Activated naive CD4-positive, alpha-beta T cell treated with anti-CD3 and anti-CD28 coated beads, Interleukin-2, amount 50 U/mL, for 72 hours (primary cell): ENCODE data around the gene CADM2. TPM values are rescaled to one million over a fixed set of nuclear protein-coding genes. Genes with fewer than 3 reads are reported as not detected.
"Not testable (repeated sequence)": the region's sequence is repeated elsewhere in the genome, so short reads cannot be mapped to it uniquely, and the experiment has no call there.

Experiments
- ATAC-seq, 2 donors: fragments of 150-1000 bp; cut with Tn5 transposase; 2 replicates each; pipeline ENCODE4 v1.10.0; 2021; ENCODE audit warnings: mild to moderate bottlenecking in 2 of 2, moderate library complexity in 2 of 2
- DNase-seq, 2 donors: peaks; one replicate each; pipeline ENCODE4 v3.0.0; 2021 to 2022; ENCODE audit warnings: low spot score in 2 of 2
- H3K27ac Mint-ChIP-seq, 2 donors: one replicate each; pipeline ENCODE4 v1.8.0; 2022; ENCODE audit warnings: mild to moderate bottlenecking in 2 of 2, mixed read lengths in 2 of 2
- H3K36me3 Mint-ChIP-seq, 2 donors: one replicate each; pipeline ENCODE4 v1.8.0; 2022; ENCODE audit warnings: mixed read lengths in 2 of 2
- H3K9me3 Mint-ChIP-seq, 2 donors: one replicate each; pipeline ENCODE4 v1.8.0; 2022; ENCODE audit warnings: mixed read lengths in 2 of 2
- total RNA-seq, 2 donors: library from RNA; stranded (reverse); gene quantifications; one replicate each; pipeline ENCODE4 v1.2.3, GENCODE V29; 2022

The CADM2 gene
- total RNA-seq: not detected

DNA sequence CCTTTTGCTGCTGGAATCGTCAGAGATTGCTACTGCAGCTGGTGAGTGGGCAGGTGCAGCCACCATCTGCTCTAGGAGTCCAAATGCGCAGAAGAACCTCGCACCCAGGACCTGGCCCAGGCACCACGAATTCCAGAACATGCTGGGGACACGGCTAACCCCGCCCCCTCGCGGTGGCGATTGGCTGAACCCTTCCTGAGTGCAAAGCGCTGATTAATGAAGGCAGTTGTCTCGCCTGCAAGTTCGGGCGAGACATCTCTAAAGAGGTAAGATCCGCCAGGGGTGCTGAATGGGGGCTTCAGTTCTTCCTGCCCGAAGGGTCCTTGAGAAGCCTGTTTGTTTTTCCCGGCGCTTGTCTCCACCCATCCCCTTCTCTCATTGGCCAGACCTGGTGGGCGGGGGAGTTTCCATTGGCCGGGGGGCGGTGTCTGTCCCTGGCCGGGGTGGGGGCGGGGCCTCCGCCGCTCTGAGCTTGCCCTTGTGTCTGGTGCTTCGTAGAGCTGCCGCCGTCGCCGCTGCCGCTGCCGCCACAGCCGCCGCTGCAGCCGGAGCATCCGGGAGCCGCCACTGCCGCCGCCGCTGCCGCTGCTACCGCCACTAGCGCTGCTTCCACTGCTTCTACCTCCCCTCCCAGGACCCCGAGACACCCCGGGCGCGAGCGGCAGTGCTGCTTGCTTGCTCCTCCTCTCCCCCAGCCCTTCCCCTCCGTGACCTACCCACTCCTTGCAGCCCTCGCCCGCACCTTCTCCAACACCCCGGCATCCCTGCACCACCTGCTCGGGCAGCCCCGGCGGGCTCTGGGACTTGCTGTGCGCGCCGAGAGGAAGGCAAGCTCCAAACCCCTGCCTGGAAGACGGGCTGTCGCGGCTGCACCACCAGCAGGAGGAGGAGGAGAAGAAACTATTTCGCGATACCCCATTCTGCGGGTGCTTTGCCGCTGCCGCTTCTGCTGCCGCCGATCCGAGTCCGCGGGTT, at the start of gene CADM2:
TSS of gene CADM2 (plus strand) at position 495 of the 975 bp plus-strand sequence.
- H3K27ac Mint-ChIP-seq: no peak within 1 kb of the TSS
- peak; percentile 65 to 98 for ATAC-seq
- peak in 1 of 2 donors; percentile 34 for DNase-seq
- peaks cover 17 to 18% of the 10 kb centered on the region in 2 donors for H3K36me3 Mint-ChIP-seq
- peaks cover 4 to 18% of the 10 kb centered on the region in 2 donors for H3K9me3 Mint-ChIP-seq

- not testable (repeated sequence) for H3K36me3 Mint-ChIP-seq, H3K27ac Mint-ChIP-seq, DNase-seq
Measured at GRCh38 chr3:84918592-84918991, 40.2 kb upstream of the CADM2 start.

GRCh38 chr3:84922682-84923081, 36.1 kb upstream of the CADM2 start:
- Mint-ChIP-seq H3K9me3 (peaks cover 8 to 19% of the 10 kb centered on the region in 2 donors), H3K27ac (no peak overlapping the region), H3K36me3 (no peaks in the 10 kb centered on the region)
- DNase-seq (no peak), ATAC-seq (no peak)

More at GRCh38 chr3:84918592-84918991, 40.2 kb upstream of the CADM2 start:
- peaks cover 11 to 21% of the 10 kb centered on the region in 2 donors for H3K9me3 Mint-ChIP-seq
- ATAC-seq: not testable (repeated sequence)

DNA sequence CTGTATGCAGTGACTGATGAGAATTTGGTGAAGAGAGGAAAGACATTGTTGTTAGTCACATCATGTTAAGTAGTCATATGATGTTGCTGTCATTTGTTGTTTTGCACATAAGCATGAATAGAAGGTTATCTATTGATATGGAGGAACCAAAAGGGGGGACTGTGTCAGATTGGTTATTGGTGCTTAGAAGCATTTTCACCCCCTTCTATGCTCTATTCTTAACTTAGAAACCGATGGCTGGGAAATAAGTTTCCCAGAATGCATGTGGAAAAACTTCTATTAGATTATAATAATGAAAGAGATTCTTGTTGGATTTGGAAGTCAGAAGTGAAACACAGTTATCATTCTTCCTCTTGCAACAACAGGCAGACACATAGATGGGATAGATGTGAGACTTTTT, 33.2 kb upstream of the CADM2 start:
- no peaks in the 10 kb centered on the region for H3K36me3 Mint-ChIP-seq
- H3K9me3 Mint-ChIP-seq: peaks cover 5 to 27% of the 10 kb centered on the region in 2 donors
- DNase-seq (no peak), ATAC-seq (no peak)
- no peak overlapping the region for H3K27ac Mint-ChIP-seq

DNA sequence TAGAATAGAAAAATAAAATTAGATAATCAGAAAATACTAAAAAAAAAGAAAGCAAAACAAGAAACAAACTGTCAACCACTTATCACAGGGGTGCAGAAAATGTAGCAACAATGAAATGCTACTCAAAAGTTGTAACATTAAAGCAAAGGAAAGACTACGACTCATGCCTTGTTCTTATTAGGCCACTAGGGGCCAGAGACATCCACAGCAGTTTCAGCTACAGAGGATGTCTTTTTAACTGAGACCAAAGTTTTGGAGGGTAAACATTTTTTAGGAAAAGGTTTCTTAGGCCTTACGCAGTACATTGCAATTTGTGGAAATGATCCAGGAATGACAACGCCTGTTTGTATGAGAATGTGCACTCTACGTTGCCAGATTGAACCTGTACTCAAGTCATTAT, 15.4 kb upstream of the CADM2 start:
- DNase-seq (no peak), ATAC-seq (no peak)
- no peak overlapping the region for H3K27ac Mint-ChIP-seq
- H3K36me3 Mint-ChIP-seq: no peaks in the 10 kb centered on the region
- H3K9me3 Mint-ChIP-seq: peaks cover 13 to 16% of the 10 kb centered on the region in 2 donors

DNA sequence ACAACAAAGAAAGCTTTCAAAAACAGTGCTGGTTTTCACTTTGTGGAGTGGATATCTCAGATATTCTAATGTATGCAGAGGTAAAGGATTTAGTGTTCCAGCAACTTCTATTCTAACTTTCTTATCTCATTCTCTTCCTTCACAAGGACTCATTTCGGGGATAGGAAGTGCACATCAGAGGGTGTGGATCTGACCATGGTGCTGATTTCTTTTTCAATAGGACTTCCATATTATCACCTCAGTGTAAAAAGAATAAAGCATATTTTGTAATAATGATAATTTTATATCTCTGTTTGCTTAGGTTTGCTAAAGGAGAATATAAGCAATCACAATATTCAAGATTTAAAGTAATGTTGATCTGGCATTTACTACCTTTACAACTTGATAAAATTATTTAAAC, 12.5 kb upstream of the CADM2 start:
- Mint-ChIP-seq H3K27ac (no peak overlapping the region), H3K36me3 (peaks cover 0 to 9% of the 10 kb centered on the region in 2 donors), H3K9me3 (peaks cover 18 to 20% of the 10 kb centered on the region in 2 donors)
- ATAC-seq: no peak
- DNase-seq: no peak

DNA sequence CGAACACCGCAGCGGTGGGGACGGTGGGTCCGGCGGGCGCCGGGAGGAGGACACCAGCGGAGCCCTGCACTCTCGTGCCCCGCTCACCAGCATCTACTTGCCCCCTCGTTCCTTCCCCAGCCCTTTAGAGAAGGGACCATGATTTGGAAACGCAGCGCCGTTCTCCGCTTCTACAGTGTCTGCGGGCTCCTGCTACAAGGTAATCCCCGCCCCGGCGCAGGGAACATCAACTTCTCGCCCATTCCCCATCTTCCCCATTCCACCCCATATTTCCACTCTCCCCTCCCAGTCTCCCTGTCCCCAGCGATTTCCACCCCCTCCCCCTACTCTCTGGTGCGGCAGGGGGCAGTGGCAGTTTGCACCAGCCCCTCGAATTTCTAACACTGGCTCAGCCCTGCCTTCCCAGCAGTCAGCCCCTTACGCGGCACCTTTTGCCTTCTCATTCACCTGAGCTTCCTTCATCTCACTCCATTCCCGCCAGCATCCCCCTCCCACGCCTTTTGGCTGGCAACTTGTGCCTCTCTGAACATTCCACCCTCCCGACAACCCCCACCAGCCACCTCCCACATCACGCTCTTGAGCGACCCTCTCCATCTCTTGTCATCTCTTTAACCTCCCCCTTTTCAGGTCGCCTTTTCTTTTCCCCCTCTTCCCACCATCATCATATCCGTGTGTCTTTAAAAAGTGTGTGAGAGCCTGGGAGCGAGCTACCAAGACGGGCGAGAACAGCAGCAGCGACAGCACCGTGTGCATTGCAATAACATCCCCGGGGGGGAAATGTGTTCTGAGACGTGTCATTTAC, 882 bp downstream of the CADM2 start:
- ATAC-seq (no peak), DNase-seq (no peak)
- Mint-ChIP-seq H3K9me3 (peaks cover 4 to 14% of the 10 kb centered on the region in 2 donors), H3K36me3 (peaks cover 17 to 18% of the 10 kb centered on the region in 2 donors), H3K27ac (peak overlapping the region in 1 of 2 donors; percentile 84)

DNA sequence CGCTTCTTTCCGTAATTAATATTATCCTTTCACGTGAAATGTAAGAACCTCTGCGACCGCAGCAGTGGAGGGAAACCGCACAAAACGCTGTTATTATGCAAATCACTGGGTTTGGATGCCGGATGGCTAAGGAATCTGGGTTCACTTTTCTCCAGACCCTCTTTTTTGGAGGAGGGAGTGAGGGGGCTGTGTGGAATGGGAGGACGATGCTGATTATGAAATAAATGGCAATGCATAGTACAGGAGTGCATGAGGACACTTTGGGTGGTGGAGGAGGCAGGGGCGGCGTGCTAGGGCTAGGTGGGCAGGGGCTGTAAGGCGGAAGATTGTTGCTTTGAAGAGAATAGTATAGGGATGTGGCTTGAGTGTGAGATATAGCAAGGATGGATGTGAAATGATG, 1.8 kb downstream of the CADM2 start:
- Mint-ChIP-seq H3K36me3 (peaks cover 17 to 18% of the 10 kb centered on the region in 2 donors), H3K27ac (no peak overlapping the region), H3K9me3 (peaks cover 4 to 14% of the 10 kb centered on the region in 2 donors)
- no peak for ATAC-seq
- no peak for DNase-seq

DNA sequence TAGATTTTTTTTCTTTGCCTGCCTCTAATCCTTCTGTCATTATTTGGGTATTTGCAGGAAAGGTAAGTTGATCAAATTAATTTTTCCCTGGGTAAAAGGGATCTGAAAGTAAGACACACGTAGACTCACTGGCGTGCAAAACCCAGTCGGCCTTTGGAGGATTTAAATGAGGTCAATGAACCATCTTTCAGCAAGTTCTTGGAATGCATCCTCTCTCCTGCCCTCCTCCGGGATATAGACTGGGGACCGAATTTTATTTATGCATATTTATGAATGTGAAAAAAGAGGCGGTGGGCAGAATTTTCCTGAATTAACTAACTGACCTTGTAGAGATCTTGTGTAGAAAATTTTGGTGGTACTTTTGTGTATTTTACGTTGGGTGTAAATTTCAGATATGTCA, 2.2 kb downstream of the CADM2 start:
- H3K9me3 Mint-ChIP-seq: peaks cover 4 to 14% of the 10 kb centered on the region in 2 donors
- no peak for DNase-seq

DNA sequence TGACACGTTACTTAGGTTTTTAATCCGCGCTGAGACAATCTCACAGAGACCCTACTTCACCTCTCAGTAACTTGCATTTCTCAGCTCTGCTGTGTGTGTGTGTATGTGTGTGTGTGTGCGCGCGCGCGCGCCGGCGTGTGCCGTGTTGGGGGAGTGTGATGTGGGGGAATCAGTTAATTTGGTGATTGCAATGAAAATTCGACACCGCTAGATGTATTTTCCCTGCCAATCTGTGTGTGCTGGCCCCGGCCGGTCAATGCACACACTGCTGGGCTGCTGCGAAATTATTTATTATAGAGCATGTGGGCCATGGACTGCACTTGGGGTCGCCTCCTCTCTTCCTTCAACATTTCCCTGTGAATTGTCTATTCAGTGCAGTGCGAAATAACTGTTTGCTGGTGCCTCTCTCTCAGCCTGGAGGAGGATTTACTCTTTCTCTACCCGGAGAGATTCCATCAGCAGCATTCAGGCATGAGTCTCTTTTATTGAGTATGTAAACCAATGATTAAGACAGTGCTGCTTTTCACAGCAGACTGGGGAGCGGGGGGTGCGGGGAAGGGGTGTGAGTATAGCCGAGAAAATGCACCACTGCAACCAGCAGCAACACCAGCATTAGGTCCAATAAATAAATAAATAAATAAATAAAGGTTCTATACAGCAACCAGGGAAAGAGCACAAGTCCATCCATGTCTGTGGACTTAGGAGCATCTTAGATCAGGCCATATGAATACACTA, 2.9 kb downstream of the CADM2 start:
- no peak overlapping the region for H3K27ac Mint-ChIP-seq

More for the DNA sequence above, 2.2 kb downstream of the CADM2 start:
- Mint-ChIP-seq H3K36me3 (peaks cover 17 to 18% of the 10 kb centered on the region in 2 donors), H3K27ac (no peak overlapping the region)
- no peak for ATAC-seq

GRCh38 chr3:84962415-84962814, 3.6 kb downstream of the CADM2 start:
- DNase-seq (no peak), ATAC-seq (no peak)
- H3K27ac Mint-ChIP-seq: no peak overlapping the region
- H3K36me3 Mint-ChIP-seq: peaks cover 17 to 18% of the 10 kb centered on the region in 2 donors
- H3K9me3 Mint-ChIP-seq: peaks cover 4 to 14% of the 10 kb centered on the region in 2 donors

More for the DNA sequence above, 2.9 kb downstream of the CADM2 start:
- peaks cover 17 to 18% of the 10 kb centered on the region in 2 donors for H3K36me3 Mint-ChIP-seq
- no peak for DNase-seq
- peaks cover 4 to 14% of the 10 kb centered on the region in 2 donors for H3K9me3 Mint-ChIP-seq
- no peak for ATAC-seq

DNA sequence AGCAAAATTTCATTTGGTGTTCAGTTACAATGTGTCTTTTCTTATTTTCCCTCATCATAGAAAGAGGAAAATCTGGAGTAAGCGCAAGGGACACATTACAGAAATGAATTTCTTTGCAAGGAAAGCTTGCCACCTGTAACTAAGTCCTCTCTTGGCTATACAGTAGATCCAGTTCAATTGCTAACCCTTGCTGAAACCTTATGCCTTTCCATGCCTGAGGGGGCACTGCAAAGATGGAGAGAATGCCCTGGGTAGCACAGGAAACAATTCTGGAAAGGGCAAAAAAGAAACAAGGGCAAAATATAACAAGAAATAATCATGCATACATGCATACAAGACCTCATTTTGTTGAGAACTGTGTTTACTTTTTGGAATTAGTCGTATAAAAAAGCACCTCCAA, 4.3 kb downstream of the CADM2 start:
- Mint-ChIP-seq H3K36me3 (peaks cover 17 to 18% of the 10 kb centered on the region in 2 donors), H3K27ac (no peak overlapping the region), H3K9me3 (peaks cover 4 to 14% of the 10 kb centered on the region in 2 donors)
- no peak for DNase-seq
- no peak for ATAC-seq

DNA sequence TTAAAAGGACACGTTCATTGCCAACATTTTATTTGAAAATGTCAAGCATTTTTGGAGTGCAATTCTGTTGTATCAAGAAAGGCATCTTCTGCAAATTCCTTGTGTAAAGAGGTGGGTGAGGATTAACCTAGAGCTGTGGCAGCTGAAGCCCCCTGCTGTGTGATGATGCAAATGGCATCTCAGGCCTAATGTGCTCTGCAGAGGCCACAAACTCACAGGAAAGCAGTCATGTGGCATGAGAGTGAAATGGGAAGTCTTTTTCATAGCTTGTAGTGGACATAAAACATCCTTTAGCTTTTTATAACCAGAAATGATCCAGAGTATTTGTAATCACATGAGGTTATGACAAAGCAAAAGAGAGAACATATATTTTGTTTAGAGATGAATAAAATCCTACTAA, 6.4 kb downstream of the CADM2 start:
- H3K36me3 Mint-ChIP-seq: peaks cover 12 to 17% of the 10 kb centered on the region in 2 donors
- H3K9me3 Mint-ChIP-seq: peaks cover 4 to 8% of the 10 kb centered on the region in 2 donors
- ATAC-seq (no peak), DNase-seq (no peak)
- no peak overlapping the region for H3K27ac Mint-ChIP-seq

- Mint-ChIP-seq H3K9me3 (no peaks in the 10 kb centered on the region), H3K36me3 (no peaks in the 10 kb centered on the region), H3K27ac (no peak overlapping the region)
- ATAC-seq (no peak), DNase-seq (no peak)
Measured at GRCh38 chr3:84967767-84968581, 9.2 kb downstream of the CADM2 start.

GRCh38 chr3:84968701-84969235, 10.0 kb downstream of the CADM2 start:
- Mint-ChIP-seq H3K27ac (no peak overlapping the region), H3K9me3 (no peaks in the 10 kb centered on the region), H3K36me3 (no peaks in the 10 kb centered on the region)
- ATAC-seq (no peak), DNase-seq (no peak)
